GM10266 (cell line): Measurements from ENCODE around the gene TMEM156.
"Not testable (repeated sequence)": the region's sequence is repeated elsewhere in the genome, so short reads cannot be mapped to it uniquely, and the experiment has no call there.

Experiments used
- DNase-seq: peaks from one replicate; pipeline ENCODE4 v3.0.0; 2012; ENCODE audit errors: extremely low spot score
- TF ChIP-seq, protein P1 (sequence below): IDR thresholded peaks from 2 replicates; pipeline ENCODE4 v1.5.1; 2012; ENCODE audit warnings: mild to moderate bottlenecking, low read depth; ENCODE audit not compliant: control insufficient read depth, insufficient read depth; ENCODE audit errors: missing control alignments

Gene TMEM156

GRCh38 chr4:38990241-38990640 lies 42.0 kb downstream of the TMEM156 start:
- TF ChIP-seq, protein P1, sequence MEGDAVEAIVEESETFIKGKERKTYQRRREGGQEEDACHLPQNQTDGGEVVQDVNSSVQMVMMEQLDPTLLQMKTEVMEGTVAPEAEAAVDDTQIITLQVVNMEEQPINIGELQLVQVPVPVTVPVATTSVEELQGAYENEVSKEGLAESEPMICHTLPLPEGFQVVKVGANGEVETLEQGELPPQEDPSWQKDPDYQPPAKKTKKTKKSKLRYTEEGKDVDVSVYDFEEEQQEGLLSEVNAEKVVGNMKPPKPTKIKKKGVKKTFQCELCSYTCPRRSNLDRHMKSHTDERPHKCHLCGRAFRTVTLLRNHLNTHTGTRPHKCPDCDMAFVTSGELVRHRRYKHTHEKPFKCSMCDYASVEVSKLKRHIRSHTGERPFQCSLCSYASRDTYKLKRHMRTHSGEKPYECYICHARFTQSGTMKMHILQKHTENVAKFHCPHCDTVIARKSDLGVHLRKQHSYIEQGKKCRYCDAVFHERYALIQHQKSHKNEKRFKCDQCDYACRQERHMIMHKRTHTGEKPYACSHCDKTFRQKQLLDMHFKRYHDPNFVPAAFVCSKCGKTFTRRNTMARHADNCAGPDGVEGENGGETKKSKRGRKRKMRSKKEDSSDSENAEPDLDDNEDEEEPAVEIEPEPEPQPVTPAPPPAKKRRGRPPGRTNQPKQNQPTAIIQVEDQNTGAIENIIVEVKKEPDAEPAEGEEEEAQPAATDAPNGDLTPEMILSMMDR: no peak
- DNase-seq: no peak

DNA sequence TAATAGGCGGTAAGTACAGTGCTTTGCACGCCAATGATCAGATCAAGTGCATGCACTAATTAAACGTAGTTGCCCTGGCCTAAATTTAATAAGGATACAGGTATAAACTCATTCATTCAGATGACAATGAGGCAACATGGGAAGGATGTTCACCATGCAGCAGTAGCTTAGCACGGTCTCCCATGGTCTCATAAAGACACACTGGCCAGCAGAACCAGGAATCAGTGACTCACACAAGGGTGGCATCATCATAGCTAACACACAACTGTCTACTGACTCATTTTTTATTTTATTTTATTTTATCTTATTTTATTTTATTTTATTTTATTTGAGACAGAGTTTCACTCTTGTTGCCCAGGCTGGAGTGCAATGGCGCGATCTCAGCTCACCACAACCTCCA lies 42.7 kb downstream of the TMEM156 start:
- no peak for DNase-seq
- TF ChIP-seq, protein P1: no peak

DNA sequence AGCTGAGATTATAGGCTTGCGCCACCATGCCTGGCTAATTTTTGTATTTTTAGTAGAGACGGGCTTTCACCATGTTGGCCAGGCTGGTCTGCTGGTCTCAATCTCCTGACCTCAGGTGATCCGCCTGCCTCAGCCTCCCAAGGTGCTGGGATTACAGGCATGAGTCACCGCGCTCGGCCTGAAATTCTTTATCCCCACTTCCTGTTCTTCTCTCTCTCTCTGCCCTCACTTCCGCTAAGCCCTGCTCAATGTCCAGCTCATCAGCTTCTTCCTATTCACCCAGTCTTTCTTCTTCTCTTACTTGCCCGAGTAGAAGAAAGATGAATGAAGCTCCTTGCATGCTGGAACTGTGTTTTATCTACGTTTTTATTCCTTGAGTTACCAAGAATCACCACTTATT lies 43.9 kb downstream of the TMEM156 start:
- DNase-seq: not testable (repeated sequence)

DNA sequence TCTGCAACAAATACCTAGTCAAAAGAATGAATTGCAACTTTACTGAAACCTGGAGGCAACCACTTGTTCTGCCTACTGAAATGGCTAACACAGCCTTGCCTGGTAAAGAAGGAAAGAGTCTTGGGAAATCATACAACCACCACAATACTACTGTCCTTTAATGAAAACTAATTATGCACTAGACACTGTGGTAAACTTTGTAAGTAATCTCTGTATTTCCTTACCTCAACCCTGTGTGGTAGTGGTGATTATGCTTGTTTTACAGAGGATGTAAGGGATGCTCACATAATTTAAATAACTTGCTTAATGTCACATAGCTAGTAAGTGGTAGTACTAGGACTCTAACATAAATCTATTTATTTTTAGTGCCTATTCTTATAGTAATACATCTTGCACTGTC lies 44.7 kb downstream of the TMEM156 start:
- TF ChIP-seq, protein P1: no peak
- no peak for DNase-seq

DNA sequence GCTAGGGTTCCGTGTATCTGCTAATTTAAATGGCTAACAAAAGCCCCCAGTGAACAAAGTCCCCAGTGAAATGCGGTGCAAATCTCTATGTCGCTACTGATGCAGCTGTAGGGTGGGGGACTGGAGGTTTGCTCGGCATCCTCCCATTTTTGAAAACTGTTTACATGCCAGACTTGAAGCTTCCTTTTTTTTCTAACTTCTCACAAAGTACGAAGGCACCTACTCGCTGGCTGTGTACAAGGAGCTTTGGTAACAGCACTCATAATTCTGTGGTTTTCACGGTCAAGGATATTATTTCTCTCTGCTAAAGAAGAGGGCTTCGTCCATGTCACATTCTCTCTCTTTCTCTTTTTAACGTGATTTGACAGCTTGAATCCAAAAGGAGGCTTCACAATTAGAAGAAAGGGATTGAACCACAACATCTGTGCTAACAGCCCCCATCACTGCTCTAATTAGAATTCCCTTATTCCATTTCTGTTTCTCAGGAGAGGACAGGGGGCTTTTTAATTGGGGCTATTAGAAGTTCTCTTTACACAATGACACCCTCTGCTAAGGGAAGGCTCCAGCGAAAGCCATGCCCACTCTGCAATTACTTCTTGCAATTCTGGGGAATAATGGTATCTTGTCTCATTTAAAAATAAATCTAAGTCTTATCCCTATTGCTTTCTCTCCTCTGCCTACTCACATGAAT lies 46.7 kb downstream of the TMEM156 start:
- no peak for DNase-seq

GRCh38 chr4:38983787-38984598 lies 48.2 kb downstream of the TMEM156 start:
- TF ChIP-seq, protein P1: no peak
- DNase-seq: no peak

More for the DNA sequence above, 46.7 kb downstream of the TMEM156 start:
- TF ChIP-seq, protein P1: no peak

GRCh38 chr4:38983291-38983690 lies 48.9 kb downstream of the TMEM156 start:
- no peak for DNase-seq
- TF ChIP-seq, protein P1: no peak
